Measurements from ENCODE around the gene ARHGEF17. TPM values are rescaled to one million over a fixed set of nuclear protein-coding genes. Genes with fewer than 3 reads are reported as not detected.

ARHGEF17 gene
- total RNA-seq, 2 donors from 2014 or later, result 8.6 to 13.4 TPM

- DNase-seq, result peak; percentile 89
- H3K4me3 ChIP-seq, result peak within 1 kb of the TSS; percentile 91
- intact Hi-C loops (cut with DNase I), result no loop called here
- H3K9ac ChIP-seq (ENCODE audit: low read depth in 2 of 2, low read length in 2 of 2), result peak within 1 kb of the TSS; percentile 70 to 93
- H3K36me3 ChIP-seq, result no peaks in the 10 kb centered on the region
- no peaks in the 10 kb centered on the region for H3K9me3 ChIP-seq
- H3K27ac ChIP-seq, result peak within 1 kb of the TSS; percentile 74
- H3K27me3 ChIP-seq, result no peaks in the 10 kb centered on the region
- H3K4me1 ChIP-seq, result no peaks in the 10 kb centered on the region
- TF ChIP-seq, protein P1, sequence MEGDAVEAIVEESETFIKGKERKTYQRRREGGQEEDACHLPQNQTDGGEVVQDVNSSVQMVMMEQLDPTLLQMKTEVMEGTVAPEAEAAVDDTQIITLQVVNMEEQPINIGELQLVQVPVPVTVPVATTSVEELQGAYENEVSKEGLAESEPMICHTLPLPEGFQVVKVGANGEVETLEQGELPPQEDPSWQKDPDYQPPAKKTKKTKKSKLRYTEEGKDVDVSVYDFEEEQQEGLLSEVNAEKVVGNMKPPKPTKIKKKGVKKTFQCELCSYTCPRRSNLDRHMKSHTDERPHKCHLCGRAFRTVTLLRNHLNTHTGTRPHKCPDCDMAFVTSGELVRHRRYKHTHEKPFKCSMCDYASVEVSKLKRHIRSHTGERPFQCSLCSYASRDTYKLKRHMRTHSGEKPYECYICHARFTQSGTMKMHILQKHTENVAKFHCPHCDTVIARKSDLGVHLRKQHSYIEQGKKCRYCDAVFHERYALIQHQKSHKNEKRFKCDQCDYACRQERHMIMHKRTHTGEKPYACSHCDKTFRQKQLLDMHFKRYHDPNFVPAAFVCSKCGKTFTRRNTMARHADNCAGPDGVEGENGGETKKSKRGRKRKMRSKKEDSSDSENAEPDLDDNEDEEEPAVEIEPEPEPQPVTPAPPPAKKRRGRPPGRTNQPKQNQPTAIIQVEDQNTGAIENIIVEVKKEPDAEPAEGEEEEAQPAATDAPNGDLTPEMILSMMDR (IDR thresholded peaks at IDR 0.05), result peak; percentile 98
Measured at GRCh38 chr11:73376160-73376802, 68.2 kb downstream of the ARHGEF17 start, which contains the start of gene RELT. Gene RELT, plus strand, starts transcription at chr11:73376399. Its CDS starts 12,738 bp downstream, at chr11:73389137.

DNA sequence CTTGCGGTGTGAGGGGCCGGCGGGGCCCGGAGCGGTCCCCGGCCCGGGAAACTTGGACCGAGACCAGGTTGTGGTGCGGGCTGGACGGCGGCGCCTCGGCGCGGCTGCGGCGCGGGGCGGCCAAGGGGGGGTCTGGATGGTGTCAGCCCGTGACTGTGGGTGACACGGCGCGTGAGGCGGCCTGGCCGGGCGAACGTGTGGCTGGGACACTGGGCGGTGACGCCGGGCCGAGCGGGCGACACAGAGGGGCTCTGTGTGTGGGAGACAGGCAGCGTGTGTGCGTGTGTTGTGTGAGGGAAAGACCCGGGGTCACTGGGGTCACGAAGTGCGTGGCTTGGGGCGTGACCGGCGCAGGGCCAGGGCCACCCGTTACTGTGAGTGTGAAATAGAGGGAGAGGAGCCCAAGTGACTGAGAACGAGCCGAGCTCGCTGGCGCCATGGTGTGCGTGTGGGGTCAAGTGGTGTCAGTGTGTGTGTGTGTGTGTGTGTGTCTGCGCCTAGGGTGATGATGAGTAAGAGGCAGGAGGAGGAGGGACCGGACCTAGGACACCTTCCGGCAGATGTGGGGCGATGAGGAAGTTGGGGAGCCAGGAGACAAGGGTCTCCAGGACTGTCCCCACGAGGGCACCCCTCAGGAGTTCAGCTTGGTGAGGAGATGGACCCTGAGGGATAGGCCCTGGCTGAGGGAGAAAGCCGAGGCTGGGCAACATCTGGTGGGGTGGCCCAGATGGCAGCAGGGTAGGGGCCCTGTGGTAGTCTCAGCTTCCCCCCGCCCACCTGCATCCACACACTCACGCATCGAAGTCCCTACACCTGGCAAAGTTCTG is 68.9 kb downstream of the ARHGEF17 start:
- Histone ChIP-seq H3K9ac (ENCODE audit: low read depth in 2 of 2, low read length in 2 of 2) (peak overlapping the region; percentile 70 to 93), H3K9me3 (no peaks in the 10 kb centered on the region), H3K27me3 (no peaks in the 10 kb centered on the region), H3K36me3 (no peaks in the 10 kb centered on the region), H3K4me1 (no peaks in the 10 kb centered on the region), H3K4me3 (peak overlapping the region; percentile 91), H3K27ac (peak overlapping the region; percentile 74)
- peak; percentile 57 for DNase-seq
- TF ChIP-seq, protein P1 (IDR thresholded peaks at IDR 0.05), result no peak
- intact Hi-C loops (cut with DNase I), result no loop called here

- Histone ChIP-seq H3K4me3 (no peak overlapping the region), H3K9me3 (no peaks in the 10 kb centered on the region), H3K9ac (ENCODE audit: low read depth in 2 of 2, low read length in 2 of 2) (peak overlapping the region; percentile 12 to 15), H3K27me3 (no peaks in the 10 kb centered on the region), H3K27ac (no peak overlapping the region), H3K36me3 (no peaks in the 10 kb centered on the region), H3K4me1 (no peaks in the 10 kb centered on the region)
- DNase-seq, result peak; percentile 34
- intact Hi-C loops (cut with DNase I), result no loop called here
- TF ChIP-seq, protein P1 (IDR thresholded peaks at IDR 0.05), result no peak
Measured at GRCh38 chr11:73379189-73379880, 71.3 kb downstream of the ARHGEF17 start.

GRCh38 chr11:73380331-73380730 is 72.3 kb downstream of the ARHGEF17 start:
- intact Hi-C loops (cut with DNase I), result no loop called here
- Histone ChIP-seq H3K9me3 (no peaks in the 10 kb centered on the region), H3K27ac (no peak overlapping the region), H3K4me1 (no peaks in the 10 kb centered on the region), H3K27me3 (no peaks in the 10 kb centered on the region), H3K36me3 (no peaks in the 10 kb centered on the region), H3K9ac (ENCODE audit: low read depth in 2 of 2, low read length in 2 of 2) (peak overlapping the region in 1 of 2 donors; percentile 3), H3K4me3 (no peak overlapping the region)
- DNase-seq, result no peak
- TF ChIP-seq, protein P1 (IDR thresholded peaks at IDR 0.05), result no peak

DNA sequence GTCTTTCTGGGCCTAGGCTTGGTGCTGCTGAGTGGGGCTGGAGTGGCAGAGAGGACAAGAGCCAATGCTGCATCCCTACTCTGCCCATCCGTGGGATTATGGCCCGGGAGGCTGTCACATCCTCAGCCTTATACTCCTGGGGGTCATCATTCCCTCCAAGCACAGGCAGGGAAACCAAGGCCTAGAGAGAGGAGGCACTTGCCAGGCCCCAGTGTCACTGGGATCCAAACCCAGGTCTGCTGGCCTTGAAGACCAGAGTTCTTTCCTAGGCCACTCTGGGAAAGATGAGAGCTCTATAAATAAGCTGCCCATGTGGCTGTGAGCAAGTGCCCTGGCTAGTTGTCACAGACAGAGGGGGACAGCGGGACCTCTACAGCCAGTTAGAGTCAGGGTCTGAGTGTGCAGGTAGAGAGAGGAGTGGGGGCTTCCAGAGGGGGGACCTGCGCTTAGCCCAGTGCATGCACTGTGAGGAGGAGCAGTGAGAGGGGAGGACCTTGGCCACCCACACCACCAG is 72.9 kb downstream of the ARHGEF17 start:
- intact Hi-C loops (cut with DNase I), result no loop called here
- H3K4me1 ChIP-seq, result no peaks in the 10 kb centered on the region
- no peaks in the 10 kb centered on the region for H3K36me3 ChIP-seq
- no peak for DNase-seq
- peak overlapping the region in 1 of 2 donors; percentile 3 for H3K9ac ChIP-seq (ENCODE audit: low read depth in 2 of 2, low read length in 2 of 2)
- H3K4me3 ChIP-seq, result no peak overlapping the region
- TF ChIP-seq, protein P1 (IDR thresholded peaks at IDR 0.05), result no peak
- H3K27ac ChIP-seq, result no peak overlapping the region
- no peaks in the 10 kb centered on the region for H3K9me3 ChIP-seq
- no peaks in the 10 kb centered on the region for H3K27me3 ChIP-seq
